Esophagus muscularis mucosa (tissue), 3 donors: ENCODE data around the gene GLRA2.

ENCODE experiments used
- CTCF ChIP-seq, 3 experiments: fragments of 200-600 bp in 2 of 3; fragments of 450-650 bp in 1 of 3; sonication (generic) in 2 of 3; IDR thresholded peaks; one replicate each; pipeline ENCODE4 v1.5.1; 2017 to 2019; ENCODE audit warnings: antibody characterized with exemption in 3 of 3, mild to moderate bottlenecking in 2 of 3, moderate library complexity in 1 of 3
- POLR2A ChIP-seq: fragments of 450-650 bp; IDR thresholded peaks from one replicate; pipeline ENCODE4 v1.6.1; 2017; ENCODE audit warnings: antibody characterized with exemption, moderate library complexity, mild to moderate bottlenecking, low read depth

DNA sequence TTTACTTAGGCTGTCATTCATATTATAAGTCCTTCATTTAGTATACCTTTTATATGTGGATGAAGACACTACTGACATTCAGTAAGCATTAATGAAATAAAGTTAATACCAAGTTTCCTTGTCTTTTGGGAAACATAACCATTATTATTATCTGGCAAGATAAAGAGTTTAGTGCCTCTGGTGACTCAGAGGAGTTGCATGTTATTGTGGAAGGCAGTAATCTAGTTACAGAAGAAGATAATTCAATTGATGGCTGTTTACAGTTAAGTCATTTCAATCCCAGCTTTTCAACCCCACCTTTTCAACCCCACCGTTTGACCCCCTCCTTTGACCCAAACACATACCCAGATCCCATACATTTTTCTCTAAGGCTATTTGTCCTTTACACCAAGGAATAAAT, 199.7 kb downstream of the GLRA2 start:
- TF ChIP-seq POLR2A (no peak), CTCF (IDR thresholded peaks at IDR 0.05) (no peak)
